Brain microvascular endothelial cell (primary cell): Measurements from ENCODE around the gene IMPG2.

Experiments
- DNase-seq: peaks from one replicate; pipeline ENCODE4 v3.0.0-alpha.2; 2020
- H3K27ac ChIP-seq: fragments of 250-450 bp; sonication (Bioruptor Pico); 2 replicates; pipeline ENCODE4 v1.5.1; 2020; ENCODE audit warnings: mild to moderate bottlenecking, moderate library complexity
- H3K27me3 ChIP-seq: fragments of 250-450 bp; sonication (Bioruptor Pico); replicated peaks from 2 replicates; pipeline ENCODE4 v1.5.1; 2020; ENCODE audit warnings: mild to moderate bottlenecking
- H3K36me3 ChIP-seq: fragments of 250-450 bp; sonication (Bioruptor Pico); replicated peaks from 2 replicates; pipeline ENCODE4 v1.5.1; 2020; ENCODE audit warnings: mild to moderate bottlenecking
- H3K4me3 ChIP-seq: 2 replicates; pipeline ENCODE4 v1.5.1; 2011; ENCODE audit warnings: low read depth, mild to moderate bottlenecking, control low read depth, low read length, moderate library complexity
- CTCF ChIP-seq: IDR thresholded peaks from 2 replicates; pipeline ENCODE4 v1.5.1; 2011; ENCODE audit warnings: low read depth, mild to moderate bottlenecking, moderate library complexity, low read length, control low read depth, inconsistent platforms; ENCODE audit errors: missing control alignments
- in situ Hi-C: cut with HindIII; loops from 2 replicates; pipeline ENCODE4 v1.10.0; 2017; ENCODE audit warnings: low sequenced_read_pairs, low pct_ligation_motif_present

Gene IMPG2

DNA sequence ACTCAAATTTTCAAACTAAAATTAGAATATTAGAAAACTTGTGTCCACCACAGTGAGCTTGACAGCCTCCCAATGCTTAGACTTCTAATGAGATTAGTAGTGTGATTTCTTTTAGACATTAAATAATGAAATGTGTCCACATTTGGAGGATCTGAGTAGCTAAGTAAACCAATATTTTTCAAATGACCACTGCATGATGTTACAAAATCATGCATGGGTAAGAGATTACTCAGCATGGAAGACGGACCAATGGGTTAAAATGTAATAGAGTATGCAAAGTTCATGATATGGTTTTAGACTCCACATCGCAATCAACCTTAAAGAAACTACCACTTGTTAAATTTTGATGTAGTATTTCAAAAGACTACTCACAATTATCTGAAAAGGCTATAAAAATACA, 130.6 kb downstream of the IMPG2 start:
- Histone ChIP-seq H3K36me3 (no peaks in the 10 kb centered on the region), H3K4me3 (no peak overlapping the region), H3K27ac (peak overlapping the region; percentile 11), H3K27me3 (no peaks in the 10 kb centered on the region)
- DNase-seq: peak; percentile 46
- no peak for TF ChIP-seq CTCF
- in situ Hi-C loops: loop anchor here (10.0 kb wide), 1 partner anchor 295 kb away; no protein-coding TSS in a partner anchor

DNA sequence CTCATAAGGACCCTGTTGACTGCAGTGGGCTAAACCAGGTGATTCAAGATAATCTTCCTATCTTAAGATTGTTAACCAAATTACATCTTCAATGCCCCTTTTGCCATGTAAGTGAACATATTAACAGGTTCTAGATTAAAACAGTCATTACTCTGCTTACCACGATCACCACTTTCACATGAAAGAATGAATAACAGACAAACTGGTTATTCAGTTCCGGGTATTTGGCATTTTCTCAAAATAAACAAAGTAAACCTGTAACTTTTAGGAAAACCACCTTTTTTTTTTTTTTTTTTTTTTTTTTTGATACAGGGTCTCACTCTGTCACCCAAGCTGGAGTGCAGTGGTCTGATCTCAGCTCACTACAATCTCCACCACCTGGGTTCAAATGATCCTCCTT, 131.2 kb downstream of the IMPG2 start:
- no peak for TF ChIP-seq CTCF
- DNase-seq: no peak
- Histone ChIP-seq H3K27ac (no peak overlapping the region), H3K4me3 (no peak overlapping the region), H3K27me3 (no peaks in the 10 kb centered on the region), H3K36me3 (no peaks in the 10 kb centered on the region)
- in situ Hi-C loops: no loop called here

GRCh38 chr3:101185341-101185740, 135.0 kb downstream of the IMPG2 start:
- no peaks in the 10 kb centered on the region for H3K27me3 ChIP-seq
- DNase-seq: no peak
- no peak overlapping the region for H3K4me3 ChIP-seq
- H3K36me3 ChIP-seq: no peaks in the 10 kb centered on the region
- in situ Hi-C loops: no loop called here
- no peak overlapping the region for H3K27ac ChIP-seq
- TF ChIP-seq CTCF: no peak

DNA sequence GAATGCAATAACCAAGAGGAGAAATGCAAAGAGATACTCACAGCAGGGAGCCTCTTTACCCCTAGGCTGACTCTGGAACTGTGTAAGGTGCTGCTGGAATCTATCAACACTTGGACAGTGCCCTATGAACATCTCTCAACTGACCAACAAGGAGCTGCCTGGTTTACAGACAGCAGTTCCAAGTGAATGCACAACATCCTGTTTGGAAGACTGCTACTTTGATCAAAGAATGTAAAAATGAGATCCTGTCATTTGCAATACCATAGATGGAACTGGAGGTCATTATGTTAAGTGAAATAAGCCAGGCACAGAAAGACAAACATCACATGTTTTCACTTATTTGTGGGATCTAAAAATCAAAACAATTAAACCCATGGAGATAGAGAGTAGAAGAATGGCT, 136.3 kb downstream of the IMPG2 start:
- Histone ChIP-seq H3K27ac (no peak overlapping the region), H3K27me3 (no peaks in the 10 kb centered on the region), H3K36me3 (no peaks in the 10 kb centered on the region), H3K4me3 (no peak overlapping the region)
- in situ Hi-C loops: no loop called here
- TF ChIP-seq CTCF: no peak
- no peak for DNase-seq

DNA sequence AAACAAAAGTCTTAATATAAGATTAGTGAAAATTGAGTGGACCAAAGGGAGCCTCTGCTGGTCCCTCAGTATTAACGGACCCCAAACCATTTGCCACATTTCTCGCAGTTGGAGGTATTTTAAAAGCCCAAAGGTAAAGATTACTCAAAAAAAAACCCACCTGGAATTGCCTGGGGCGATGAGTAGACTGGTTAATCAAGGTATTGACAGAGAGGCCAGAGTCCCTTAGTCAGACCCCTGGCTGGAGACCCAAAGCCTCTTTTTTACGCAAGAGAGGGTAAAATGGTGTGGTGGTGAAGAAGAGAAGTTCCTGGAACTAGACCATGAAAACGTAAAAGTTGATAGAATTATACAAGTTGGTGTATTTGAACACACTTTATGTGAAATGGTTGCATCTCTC, 137.2 kb downstream of the IMPG2 start:
- no peaks in the 10 kb centered on the region for H3K27me3 ChIP-seq
- no peak overlapping the region for H3K27ac ChIP-seq
- no peak for TF ChIP-seq CTCF
- no peaks in the 10 kb centered on the region for H3K36me3 ChIP-seq
- DNase-seq: no peak
- in situ Hi-C loops: no loop called here
- no peak overlapping the region for H3K4me3 ChIP-seq

- H3K36me3 ChIP-seq: no peaks in the 10 kb centered on the region
- H3K4me3 ChIP-seq: no peak overlapping the region
- no peaks in the 10 kb centered on the region for H3K27me3 ChIP-seq
- no peak for TF ChIP-seq CTCF
- peak; percentile 40 for DNase-seq
- in situ Hi-C loops: no loop called here
- no peak overlapping the region for H3K27ac ChIP-seq
These were observed 137.6 kb downstream of the IMPG2 start for GRCh38 chr3:101182734-101183133.
